Erythroblast (primary cell): ENCODE measurements around the gene PRR23C.

Experiments
- GATA1 ChIP-seq: IDR thresholded peaks from 2 replicates; pipeline ENCODE4 v1.6.1; 2011; ENCODE audit warnings: low read depth, mild to moderate bottlenecking, control low read depth, low read length, moderate library complexity
- POLR2A ChIP-seq: IDR thresholded peaks from 2 replicates; pipeline ENCODE4 v1.6.1; 2011; ENCODE audit warnings: mild to moderate bottlenecking, low read length

DNA sequence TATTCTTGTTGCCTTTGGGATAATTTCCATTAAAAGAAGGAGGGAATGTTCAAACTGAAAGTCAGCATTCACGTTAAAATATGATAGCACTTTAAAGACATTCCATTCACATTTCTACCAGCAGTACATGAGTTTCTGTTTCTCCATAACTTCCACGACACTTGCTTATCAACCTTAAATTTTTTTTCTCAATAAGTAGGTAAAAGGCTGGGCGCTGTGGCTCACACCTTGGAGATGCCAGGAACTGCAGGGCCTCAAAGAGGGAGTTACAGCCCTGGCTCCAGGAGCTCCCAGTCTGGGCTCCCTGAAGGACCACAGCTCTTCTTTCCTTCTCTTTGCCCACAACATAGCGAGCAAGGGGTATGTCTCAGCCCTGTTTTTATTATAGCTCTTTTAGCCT, 42.9 kb upstream of the PRR23C start:
- TF ChIP-seq POLR2A (no peak), GATA1 (no peak)
